ENCODE measurements around the gene SPIRE2.
"Not testable (repeated sequence)": the region's sequence is repeated elsewhere in the genome, so short reads cannot be mapped to it uniquely, and the experiment has no call there.

SPIRE2 gene

DNA sequence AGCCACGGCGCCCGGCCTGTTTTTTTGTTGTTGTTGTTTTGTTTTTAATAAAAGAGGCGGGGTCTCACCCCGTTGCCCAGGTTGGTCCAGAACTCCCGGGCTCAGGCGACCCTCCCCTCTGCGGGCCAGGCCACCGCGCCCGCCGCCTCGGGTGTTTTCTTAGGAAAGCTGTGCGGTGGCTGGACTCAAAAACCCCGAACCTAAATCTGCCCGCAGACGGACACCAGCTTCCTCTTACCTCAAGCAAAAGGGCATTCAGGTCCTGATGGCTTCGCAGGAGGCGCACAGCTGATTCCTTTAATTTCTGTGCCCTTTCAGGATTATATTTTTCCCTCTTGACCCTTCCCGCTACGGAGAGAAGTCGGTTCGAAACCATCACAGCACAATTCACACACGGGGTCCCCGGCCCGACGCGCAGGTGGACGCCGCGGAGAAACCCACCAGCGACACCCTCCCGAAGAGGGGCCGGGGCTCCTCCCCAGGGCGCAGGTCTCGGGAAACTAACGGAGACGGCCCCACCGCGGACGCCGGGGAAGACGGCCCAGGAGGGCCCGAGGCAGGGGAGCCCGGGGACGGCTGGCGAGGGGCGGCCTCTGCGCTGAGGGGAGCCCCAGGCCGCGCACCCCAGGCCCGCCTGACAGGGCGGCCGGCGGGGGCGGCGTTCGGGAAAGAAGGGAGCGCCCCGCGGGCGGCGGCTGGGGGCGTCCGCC, 12.5 kb upstream of the SPIRE2 start:
- DNase-seq: no peak

DNA sequence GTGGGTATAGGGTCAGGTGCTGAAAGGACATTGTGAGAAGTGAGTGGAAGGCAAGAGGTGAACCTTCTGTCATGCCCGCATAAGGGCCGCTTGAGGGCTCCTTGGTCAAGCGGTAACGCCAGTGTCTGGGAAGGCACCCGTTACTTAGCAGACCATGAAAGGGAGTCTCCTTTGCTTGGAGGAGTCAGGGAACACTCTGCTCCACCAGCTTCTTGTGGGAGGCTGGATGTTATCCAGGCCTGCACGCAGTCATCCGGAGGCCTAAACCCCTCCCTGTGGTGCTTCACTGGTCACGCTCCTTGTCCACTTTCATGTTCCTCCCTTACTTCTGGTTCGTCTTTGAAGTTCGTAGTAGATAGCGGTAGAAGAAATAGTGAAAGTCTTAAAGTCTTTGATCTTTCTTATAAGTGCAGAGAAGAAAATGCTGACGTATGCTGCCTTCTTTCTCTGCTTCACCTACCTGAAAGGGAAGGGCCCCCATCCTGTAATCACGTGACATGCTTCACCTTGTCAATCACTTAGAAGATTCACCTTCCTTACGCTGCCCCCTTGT, 9.3 kb upstream of the SPIRE2 start:
- DNase-seq: not testable (repeated sequence)

DNA sequence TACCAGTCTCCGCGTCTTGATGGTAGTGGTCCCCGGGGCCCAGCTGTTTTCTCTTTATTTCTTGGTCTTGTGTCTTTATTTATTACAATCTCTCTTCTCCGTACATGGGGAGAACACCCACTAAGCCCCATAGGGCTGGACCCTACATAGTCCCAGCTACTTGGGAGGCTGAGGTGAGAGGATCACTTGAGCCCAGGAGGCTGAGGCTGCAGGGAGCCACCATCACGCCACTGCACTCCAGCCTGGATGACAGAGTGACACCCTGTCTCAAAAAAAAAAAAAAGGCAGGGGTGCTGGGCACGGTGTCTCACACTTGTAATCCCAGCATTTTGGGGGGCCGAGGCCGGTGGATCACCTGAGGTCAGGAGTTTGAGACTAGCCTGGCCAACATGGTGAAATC, 8.8 kb upstream of the SPIRE2 start:
- not testable (repeated sequence) for DNase-seq

DNA sequence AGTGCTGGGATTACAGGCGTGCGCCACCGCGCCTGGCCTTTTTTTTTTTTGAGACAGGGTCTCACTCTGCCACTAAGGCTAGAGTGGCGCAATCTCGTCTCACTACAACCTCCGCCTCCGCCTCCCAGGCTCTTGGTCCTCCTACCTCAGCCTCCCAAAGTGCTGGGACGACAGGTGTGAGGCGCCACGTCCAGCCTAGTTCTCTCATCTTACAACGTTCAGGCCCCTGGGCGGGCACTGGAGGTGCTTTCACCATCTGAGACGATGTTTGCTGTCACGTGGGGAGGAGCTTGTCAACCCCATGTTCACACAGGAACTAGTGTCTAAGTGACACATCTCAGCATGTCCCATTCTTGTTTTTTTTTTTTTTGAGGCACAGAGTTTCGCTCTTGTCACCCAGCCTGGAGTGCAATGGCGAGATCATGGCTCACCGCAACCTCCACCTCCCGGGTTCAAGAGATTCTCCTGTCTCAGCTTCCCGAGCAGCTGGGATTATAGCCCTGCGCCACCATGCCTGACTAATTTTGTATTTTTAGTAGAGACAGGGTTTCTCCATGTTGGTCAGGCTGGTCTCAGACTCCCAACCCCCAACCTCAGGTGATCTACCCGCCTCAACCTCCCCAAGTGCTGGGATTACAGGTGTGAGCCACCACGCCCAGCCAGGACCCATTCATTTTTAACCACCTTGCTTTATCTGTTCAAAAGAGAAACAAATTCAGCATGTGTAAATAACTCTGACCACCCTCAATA, 6.7 kb upstream of the SPIRE2 start:
- DNase-seq: no peak

DNA sequence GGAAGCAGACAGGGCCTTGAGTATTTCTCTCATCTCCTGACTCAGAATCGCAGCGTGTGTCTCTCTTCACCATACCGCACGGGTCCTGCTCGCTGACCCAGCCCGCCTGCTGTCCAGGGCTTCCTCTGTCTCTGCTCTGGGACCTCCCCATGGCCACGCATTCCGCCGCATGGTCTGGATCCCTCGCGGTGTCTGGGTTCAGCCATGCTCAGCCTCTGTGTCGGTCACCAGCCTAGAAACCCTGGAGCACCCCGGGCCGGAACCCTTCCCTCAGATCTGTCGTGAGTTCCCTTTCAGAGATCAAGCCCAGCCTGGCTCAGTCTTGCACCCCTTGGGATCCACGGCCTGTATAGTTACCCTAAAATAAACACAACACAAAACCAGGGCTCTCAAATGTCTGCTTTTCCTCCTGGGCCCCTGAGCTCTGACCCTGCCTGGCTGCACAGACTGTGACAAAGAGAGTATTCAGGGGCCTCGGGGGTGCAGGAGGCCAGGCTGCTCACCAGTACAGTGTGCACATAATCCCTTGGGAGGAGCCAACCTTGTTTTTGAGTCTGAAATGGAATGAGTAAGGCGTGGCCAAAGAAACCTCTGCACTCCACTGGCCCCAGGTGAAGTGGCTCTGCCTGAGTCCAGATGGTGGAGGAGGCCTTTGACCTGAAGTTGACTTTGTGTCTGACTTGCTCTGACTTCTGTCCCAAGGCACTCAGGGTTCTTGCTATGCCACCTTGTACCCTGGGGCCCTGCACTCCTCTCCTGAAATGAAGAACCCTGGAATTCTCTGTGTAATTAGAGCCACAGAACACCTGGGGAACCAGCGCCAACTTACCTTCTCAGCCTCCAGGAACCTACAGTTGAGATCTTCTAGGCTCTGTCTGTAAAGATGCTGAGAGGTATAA, 5.8 kb upstream of the SPIRE2 start:
- DNase-seq: no peak

DNA sequence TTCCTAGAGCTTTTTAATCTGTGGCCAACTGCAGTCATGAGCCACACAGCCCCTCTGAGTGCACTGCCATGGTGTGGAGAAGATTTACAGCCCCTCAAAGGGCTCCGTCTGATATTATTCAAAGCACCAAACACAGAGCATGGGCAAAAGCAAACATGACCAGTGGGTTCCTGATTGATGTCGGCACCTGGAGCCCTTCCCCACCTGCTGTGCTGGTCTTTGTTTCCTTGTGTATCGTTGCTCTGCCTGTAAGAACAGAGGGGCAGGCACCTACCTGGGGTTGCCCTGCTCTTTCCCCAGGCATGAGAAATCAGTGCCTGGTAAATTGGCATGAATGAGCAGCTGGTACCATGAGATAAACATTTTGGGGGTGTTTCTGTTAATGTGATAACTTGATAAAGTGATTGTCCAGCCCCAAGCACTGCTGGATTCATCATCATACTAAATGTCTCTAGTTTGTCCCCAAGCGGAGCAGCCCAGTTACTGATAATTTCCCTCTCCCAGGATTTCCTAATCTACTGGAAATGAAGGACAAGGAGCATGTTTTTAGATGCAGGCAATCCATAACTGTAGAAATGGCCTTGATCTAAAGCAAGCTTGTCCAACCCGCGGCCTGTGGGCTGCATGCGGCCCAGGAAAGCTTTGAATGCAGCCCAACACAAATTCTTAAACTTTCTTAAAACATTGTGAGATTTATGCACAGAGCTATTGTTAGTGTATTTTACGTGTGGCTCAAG, 5.0 kb upstream of the SPIRE2 start:
- DNase-seq: no peak

DNA sequence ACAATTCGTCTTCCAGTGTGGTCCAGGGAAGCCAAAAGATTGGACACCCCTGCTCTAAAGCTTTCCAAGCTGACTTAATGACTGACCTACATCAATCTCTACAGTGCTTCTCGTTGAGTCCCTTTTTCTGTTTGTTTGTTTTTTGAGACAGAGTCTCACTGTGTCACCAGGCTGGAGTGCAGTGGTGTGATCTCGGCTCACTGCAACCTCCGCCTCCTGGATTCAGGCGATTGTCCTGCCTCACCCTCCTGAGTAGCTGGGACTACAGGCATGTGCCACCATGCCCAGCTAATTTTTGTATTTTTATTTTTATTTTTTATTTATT, 4.5 kb upstream of the SPIRE2 start:
- DNase-seq: not testable (repeated sequence)

DNA sequence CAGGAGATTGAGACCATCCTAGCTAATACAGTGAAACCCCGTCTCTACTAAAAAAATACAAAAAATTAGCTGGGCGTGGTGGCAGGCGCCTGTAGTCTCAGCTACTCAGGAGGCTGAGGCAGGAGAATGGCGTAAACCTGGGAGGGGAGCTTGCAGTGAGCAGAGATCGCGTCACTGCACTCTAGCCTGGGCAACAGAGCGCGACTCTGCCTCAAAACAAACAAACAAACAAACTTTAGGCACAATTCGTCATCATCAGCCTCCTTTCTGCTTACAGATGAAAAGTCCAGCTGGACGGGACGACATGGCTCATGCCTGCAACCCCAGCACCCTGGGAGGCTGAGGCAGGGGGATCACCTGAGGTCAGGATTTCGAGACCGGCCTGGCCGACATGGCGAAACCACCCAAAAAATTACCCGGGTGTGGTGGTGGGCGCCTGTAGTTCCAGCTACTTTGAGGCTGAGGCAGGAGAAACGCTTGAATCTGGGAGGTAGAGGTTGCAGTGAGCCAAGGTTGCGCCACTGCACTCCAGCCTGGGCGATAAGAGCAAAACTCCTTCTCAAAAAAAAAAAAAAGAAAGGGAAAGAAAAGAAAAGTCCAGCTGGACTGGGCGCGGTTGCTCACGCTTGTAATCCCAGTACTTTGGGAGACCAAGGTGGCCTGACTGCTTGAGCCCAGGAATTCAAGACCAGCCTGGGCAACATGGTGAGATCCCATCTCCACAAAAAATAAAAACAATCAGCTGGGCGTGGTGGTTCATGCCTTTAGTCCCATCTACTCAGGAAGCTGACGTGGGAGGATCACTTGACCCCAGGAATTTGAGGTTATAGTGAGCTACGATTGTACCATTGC, 1.5 kb upstream of the SPIRE2 start:
- no peak for DNase-seq

DNA sequence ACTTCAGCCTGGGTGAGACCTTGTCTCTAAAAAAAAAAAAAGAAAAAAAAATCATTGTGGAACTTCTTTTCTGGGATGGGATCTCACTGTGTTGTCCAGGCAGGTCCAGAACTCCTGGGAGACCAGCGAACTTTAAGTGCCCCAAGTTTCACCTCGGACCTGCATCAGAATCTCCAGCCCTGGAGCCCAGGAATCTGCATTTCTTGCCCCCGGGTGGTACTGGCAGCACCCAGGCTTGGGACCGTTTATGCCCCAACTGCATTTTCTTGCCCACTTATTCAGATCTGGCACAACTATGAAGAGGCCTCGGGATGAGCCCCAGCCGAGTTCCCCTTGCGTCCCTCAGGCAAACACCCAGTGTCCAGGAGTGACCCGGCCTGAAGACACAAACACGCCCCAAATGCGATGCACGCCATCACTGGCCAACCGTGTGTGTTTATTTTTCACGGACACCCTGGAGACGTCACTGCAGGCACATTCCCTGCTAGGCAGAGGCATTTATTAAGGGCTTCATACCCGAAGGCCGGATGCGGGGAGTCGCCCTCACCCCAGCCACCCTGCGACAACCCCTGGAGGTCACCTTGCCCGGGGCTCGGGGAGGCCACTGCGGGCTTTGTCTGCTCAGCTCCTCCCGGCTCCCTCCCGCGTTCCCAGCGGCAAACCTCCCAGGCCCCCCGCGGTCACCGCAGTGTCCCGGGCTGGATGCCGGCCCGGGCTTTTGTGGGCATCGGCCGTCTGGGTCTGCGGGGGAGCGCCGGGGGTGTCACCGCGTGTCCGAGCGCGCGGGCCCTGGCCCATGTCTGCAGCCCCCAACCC, 684 bp upstream of the SPIRE2 start:
- no peak for DNase-seq

DNA sequence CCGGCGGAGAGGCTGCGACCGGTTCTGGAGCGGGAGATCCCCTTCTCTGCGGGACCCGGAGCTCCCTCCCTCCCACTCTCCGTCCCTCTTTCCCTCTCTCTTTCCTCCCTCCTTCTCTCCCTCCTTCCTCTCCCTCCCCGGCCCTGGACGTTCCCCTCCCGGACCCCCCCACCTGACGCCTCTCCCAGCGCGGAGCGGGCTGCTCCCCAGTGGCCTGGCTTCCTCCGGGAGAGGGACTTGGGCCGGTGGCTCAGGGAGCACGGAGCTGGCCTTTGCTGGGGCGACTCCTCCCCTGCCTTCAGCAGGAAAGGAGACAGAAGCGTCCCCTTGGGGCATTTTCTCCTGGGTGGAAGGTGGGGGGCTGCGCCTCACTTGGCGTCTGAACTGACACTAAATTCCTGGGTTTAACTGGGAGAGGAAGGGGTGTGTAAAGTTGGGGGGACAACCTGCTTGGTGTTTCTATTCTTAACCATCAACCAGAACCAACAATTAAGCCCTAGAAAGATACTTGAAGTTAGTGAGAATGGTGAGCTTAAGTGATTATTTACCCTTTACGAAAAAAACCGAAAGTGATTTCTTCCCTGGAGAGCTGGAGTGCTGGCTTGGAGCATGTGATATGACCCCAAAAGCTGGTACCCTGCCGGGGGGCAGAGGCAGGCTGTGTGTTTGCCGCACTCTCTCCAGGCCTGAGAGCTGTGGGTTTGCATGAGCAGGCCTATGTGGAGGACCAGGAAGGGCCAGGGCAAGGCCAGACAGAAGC, 775 bp downstream of the SPIRE2 start:
- DNase-seq: no peak

DNA sequence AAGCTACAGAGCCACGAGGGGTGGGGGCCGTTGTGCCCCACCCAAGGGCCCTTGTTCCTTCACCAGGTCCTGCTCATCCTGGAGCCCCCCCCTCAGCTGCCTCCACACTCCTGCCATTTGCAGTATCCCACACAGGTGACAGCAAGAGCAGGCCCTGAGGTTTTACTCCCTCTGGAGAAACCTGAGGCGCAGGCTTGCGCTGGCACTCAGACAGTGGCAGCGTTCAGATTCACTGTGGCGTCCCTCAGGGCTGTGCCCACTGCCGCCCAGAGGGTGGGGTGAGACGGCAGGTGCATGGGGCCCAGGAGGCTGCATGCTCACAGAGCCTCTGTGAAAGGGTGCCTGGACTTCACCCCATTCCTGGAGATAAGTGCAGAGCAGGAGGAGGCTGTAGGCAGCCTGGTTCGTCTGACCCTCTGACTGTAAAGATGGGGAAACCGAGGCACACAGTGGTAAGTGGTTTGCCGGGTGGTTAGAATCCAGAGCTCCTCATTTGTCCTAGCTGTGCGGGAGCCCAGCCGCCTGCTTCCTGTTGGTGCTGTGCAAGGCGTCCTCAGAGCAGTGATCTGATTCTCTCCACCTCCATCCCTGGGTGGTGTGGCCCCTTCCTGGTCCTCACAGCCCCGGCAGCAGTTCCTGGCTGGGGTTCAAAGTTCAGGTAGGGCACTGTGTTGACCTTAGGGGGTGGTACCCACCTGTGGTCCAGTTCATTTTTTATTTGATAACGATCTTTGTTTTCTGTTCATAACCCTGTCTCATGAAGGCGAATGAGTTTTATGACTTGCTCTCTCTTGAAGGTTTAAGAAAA, 1.6 kb downstream of the SPIRE2 start:
- DNase-seq: no peak

DNA sequence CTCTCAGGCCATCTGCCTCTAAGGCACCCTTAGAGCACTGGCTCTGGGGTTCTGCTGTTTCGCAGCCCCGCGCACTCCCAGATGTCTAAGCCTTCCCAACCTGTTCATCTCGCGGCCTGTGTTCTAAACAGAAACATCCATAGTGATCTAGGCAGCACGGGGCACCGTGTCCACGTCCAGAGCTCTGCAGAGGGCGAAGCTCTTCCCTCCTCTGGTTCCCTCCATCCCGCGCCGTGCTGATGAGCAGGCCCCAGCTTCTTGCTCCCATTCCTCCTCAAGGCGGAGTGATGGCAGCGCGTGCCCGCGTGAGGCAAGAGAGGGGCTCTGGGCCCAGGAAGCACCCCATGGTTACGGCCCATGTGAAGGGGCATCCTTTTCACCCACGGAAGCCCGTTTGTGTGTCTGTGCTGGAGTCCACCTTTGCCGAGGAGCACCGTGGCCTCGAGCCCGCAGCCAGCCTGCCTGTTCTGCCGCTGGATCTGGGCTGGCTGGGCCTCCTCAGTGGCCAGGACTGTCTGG, 3.6 kb downstream of the SPIRE2 start:
- no peak for DNase-seq

DNA sequence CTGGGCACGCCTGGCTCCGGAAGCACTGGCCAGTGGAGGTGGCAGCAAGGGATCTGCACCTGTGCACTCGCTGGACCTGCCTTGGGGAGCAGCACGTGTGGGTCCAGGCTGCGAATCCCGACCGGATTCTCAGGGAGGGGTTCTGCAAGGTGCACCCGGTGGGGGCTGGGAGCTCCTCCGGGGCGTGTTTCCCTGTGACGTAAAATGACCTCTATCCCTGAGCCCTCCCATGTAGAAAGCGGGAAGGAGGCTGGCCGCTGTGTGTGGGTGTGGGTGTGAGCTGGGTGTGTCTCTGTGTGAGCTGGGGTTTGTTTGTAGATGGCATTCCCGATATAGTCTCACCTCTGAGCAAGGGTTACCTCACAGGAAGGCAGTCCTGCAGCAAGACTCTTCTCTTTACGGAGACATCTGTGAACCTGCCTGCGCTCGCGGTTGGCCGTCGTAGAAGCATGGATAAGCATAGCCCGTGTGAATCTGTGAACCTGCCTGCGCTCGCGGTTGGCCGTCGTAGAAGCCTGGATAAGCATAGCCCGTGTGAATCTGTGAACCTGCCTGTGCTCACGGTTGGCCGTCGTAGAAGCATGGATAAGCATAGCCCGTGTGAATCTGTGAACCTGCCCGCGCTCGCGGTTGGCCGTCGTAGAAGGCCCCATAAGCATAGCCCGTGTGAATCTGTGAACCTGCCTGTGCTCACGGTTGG, 5.5 kb downstream of the SPIRE2 start:
- DNase-seq: not testable (repeated sequence)

DNA sequence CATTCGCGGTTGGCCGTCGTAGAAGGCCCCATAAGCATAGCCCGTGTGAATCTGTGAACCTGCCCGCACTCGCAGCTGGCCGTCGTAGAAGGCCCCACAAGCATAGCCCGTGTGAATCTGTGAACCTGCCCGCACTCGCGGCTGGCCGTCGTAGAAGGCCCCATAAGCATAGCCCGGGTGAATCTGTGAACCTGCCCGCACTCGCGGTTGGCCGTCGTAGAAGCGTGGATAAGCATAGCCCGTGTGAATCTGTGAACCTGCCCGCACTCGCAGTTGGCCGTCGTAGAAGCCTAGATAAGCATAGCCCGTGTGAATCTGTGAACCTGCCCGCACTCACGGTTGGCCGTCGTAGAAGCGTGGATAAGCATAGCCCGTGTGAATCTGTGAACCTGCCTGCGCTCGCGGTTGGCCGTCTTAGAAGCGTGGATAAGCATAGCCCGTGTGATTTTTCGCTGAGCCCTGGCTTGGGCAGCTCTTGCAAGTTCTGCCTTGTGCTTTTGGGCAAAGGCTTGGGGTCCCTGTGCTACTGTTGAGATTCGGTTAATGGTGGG, 6.6 kb downstream of the SPIRE2 start:
- not testable (repeated sequence) for DNase-seq

DNA sequence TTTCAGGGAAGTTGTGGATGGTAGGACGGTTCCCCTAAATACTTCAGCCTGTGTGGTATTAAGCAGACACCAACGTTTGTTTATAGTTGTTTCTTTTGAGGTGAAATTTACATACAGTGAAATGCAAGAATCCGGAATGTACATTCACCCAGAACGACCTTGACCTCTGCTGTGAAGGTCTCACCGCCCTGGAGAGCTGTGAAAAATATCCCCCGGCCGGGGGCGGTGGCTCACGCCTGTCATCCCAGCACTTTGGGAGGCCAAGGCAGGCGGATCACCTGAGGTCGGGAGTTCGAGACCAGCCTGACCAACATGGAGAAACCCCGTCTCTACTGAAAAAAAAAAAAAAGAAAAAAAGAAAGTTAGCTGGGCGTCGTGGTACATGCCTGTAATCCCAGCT, 8.2 kb downstream of the SPIRE2 start:
- DNase-seq: not testable (repeated sequence)

DNA sequence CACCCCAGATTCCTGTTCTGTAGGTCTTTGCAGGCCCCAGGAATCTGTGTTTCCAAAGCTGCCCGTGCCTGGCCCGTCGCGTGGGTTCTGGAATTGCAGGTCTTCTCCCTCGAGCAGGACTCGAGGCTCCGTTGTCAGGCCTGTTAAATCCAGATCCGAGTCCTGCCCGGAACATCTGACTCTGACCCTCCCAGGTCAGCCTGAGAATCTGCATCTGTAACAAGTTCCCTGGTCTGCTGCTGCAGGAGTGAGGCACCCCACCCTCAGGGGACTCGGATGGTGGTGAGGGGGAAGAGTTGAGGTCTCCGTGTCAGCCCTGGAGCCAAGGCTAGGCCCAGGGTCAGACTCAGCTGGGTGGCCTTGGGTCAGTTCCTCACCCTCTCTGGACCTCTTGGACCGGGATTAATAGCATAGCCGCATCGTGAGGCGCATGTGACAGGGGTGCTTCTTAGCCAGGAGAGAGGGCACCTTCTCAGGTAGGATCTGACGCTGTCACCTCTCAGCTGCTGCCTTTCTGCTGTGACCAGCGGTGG, 8.8 kb downstream of the SPIRE2 start:
- DNase-seq: no peak

DNA sequence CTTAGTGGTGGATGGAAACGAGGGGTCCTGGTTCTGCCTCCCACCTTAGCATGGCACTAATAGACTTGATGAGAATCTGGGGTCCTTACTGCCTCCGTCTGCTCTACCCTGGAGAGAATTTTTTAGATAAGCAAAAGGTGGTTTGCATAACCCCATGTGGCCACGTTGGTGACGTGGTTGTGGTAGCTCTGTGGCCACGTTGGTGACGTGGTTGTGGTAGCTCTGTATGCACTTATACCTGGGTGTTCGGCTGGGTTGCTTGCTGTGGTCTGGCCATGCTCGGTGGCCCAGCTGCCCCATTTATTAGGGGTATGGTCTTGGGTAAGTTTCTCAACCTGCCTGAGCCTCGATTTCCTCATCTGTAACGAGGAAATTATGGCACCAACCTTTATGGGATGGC, 13.0 kb downstream of the SPIRE2 start:
- no peak for DNase-seq

Measured in activated CD4-positive, alpha-beta T cell treated with anti-CD3 and anti-CD28 coated beads for 1 hour (primary cell).